GM21723 (cell line): Measurements from ENCODE around the gene COL8A1.
A peak's percentile ranks its signal among the peaks of the same experiment; 100 is the strongest.
"Not testable (repeated sequence)": the region's sequence is repeated elsewhere in the genome, so short reads cannot be mapped to it uniquely, and the experiment has no call there.

Source experiments
- ATAC-seq: cut with Tn5 transposase; IDR thresholded peaks from one replicate; pipeline ENCODE4 v1.9.1; 2021; ENCODE audit warnings: mild to moderate bottlenecking, moderate library complexity; ENCODE audit not compliant: unreplicated experiment

COL8A1 gene

GRCh38 chr3:99836681-99837080, 198.3 kb downstream of the COL8A1 start:
- no peak for ATAC-seq

GRCh38 chr3:99837715-99838114, 199.3 kb downstream of the COL8A1 start:
- ATAC-seq: no peak

- no peak for ATAC-seq
These were observed 200.4 kb downstream of the COL8A1 start for GRCh38 chr3:99838755-99839154.

- no peak for ATAC-seq
These were observed 201.2 kb downstream of the COL8A1 start for GRCh38 chr3:99839613-99840012.

- ATAC-seq: not testable (repeated sequence)
These were observed 203.6 kb downstream of the COL8A1 start for GRCh38 chr3:99841949-99842348.

GRCh38 chr3:99842826-99843589, 204.6 kb downstream of the COL8A1 start:
- peak; percentile 77 for ATAC-seq

GRCh38 chr3:99843590-99844258, 205.3 kb downstream of the COL8A1 start:
- ATAC-seq: peak; percentile 19

GRCh38 chr3:99845331-99845730, 206.9 kb downstream of the COL8A1 start:
- ATAC-seq: no peak

- ATAC-seq: no peak
These were observed 207.6 kb downstream of the COL8A1 start for GRCh38 chr3:99845999-99846398.

- no peak for ATAC-seq
These were observed 208.2 kb downstream of the COL8A1 start for GRCh38 chr3:99846477-99847160.

GRCh38 chr3:99848433-99848832, 210.0 kb downstream of the COL8A1 start:
- no peak for ATAC-seq
